Subcutaneous adipose tissue (tissue), 4 donors: Measurements from ENCODE around the gene CARM1. TPM values are rescaled to one million over a fixed set of nuclear protein-coding genes. Genes with fewer than 3 reads are reported as not detected.

Source experiments
- CTCF ChIP-seq: fragments of 450-650 bp; IDR thresholded peaks from one replicate; pipeline ENCODE4 v1.5.1; 2016; ENCODE audit warnings: low read depth, mild to moderate bottlenecking, control low read depth, antibody characterized with exemption, moderate library complexity
- total RNA-seq, 4 donors: library from RNA; depleted of rRNA; stranded (reverse); fragments of >200 nt; gene quantifications; one replicate each; pipeline ENCODE4 v1.1.0, GENCODE V29; 2016

CARM1 gene
- total RNA-seq, 4 donors from 2014 or later: 16.7 to 19.6 (median 18.4) TPM

GRCh38 chr19:10872546-10873107 lies 1.3 kb downstream of the CARM1 start:
- no peak for TF ChIP-seq CTCF

- no peak for TF ChIP-seq CTCF
Measured at GRCh38 chr19:10874024-10874423, 2.7 kb downstream of the CARM1 start.

- TF ChIP-seq CTCF: no peak
Measured at GRCh38 chr19:10876459-10877240, 5.3 kb downstream of the CARM1 start.

- no peak for TF ChIP-seq CTCF
Measured at GRCh38 chr19:10878253-10878652, 6.9 kb downstream of the CARM1 start.

GRCh38 chr19:10881403-10882107 lies 10.2 kb downstream of the CARM1 start:
- no peak for TF ChIP-seq CTCF

GRCh38 chr19:10882108-10882457 lies 10.7 kb downstream of the CARM1 start:
- no peak for TF ChIP-seq CTCF

GRCh38 chr19:10884274-10884673 lies 12.9 kb downstream of the CARM1 start:
- TF ChIP-seq CTCF: no peak
